Measurements from ENCODE around the gene PRKRA.
"Not testable (repeated sequence)": the region's sequence is repeated elsewhere in the genome, so short reads cannot be mapped to it uniquely, and the experiment has no call there.

PRKRA gene

DNA sequence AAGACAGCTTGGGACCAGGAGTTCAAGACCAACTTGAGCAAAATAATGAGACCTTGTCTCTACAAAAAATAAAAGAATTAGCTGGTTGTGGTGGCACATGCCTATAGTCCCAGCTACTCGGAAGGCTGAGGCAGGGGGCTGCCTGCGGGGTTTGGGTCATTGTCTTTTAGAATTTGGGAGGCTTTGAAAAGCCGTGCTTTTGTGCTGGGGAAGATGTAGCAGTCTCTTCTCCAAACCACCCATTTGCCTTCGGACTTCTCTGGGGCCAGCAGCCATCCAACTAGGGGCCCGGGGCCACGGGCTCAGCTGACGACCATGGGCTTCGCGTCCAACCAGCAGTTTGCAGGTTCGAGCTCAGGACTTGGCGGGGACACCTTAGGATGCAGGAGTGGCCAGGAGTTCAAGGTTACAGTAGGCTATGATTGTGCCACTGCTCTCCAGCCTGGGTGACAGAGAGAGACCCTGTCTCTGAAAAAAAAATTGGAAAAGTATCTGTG, 6.5 kb upstream of the PRKRA start:
- no peak for DNase-seq (ENCODE audit: low read depth in 2 of 2)

DNA sequence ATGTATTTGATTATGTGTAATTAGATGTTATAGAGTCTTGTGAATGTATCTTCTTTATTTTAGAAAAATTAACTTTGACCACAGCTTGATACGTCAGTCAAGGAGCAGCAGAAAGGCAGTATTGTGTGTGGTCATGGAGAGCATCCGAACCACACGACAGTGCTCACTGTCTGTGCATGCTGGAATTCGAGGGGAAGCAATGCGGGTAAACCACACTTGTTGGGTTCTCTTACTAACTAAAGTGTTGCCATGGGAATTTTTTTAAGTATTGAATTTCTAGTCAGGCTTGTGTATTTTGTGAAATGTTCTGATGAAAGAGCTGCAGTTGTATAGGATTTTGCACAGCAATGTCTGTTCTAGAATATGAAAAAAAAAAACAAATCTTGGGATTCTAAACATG, 5.0 kb upstream of the PRKRA start:
- no peak for DNase-seq (ENCODE audit: low read depth in 2 of 2)

GRCh38 chr2:178452870-178453269, 1.9 kb upstream of the PRKRA start:
- no peak for DNase-seq (ENCODE audit: low read depth in 2 of 2)

DNA sequence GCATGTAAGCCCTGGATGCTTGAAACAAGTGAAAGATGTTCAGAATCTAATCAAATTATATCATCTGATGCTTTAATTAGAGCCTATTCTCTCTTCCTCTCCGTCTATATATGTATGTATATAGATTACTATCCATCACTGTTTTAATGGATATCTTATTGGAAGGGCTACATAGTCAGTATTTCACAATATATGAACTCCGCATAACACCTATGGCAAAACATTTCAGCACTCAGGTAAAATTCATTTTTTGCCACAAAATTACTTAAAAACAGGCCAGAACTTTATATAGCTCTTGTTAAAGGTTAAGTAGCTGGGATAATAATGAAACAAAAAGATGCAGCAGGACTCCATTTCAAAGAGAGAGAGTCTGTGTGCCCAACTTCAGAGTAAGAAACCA, 1.4 kb upstream of the PRKRA start:
- DNase-seq (ENCODE audit: low read depth in 2 of 2), result no peak

- no peak for DNase-seq (ENCODE audit: low read depth in 2 of 2)
Measured at GRCh38 chr2:178450524-178450773, 526 bp downstream of the PRKRA start.

GRCh38 chr2:178449700-178450523, 1.1 kb downstream of the PRKRA start:
- DNase-seq (ENCODE audit: low read depth in 2 of 2), result no peak

- no peak for DNase-seq (ENCODE audit: low read depth in 2 of 2)
Measured at GRCh38 chr2:178448968-178449661, 1.9 kb downstream of the PRKRA start.

DNA sequence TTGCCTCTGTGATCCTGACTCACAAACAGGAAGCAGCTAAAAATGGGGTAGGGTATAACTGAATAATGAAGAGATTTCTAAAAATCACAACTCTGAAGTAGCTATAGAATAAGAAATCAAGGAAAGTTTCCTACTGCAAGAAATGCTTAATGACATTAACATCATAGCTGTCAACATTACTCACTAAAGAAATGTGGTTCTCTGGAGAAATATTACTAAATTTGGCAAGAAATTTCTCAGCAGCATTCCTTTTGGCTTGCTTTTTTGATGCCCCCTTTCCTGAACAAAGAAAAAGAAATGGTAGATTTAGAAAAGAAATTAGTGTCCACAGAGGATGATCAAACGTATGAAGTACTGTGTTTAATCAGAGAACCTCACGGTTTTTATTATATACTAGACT, 9.5 kb downstream of the PRKRA start:
- DNase-seq (ENCODE audit: low read depth in 2 of 2), result peak; percentile 9 to 10

DNA sequence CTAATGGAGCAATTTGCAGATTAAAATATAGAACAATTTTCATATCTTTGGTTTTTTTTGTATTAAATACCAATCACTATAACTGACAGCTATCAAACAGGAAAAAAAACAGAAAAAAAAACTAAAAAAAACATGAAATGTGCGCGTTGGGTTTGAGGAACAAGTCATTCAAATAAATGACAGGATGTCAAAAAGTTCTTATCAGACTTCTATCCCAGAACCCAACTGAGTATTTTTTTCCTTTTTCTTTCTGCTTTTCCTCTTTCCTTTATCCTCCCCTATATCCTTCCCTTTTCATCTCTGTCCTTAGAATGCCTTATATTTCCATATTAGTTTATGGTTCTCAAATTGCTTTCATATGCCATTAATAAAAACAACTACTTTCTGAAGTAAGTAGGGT, 14.3 kb downstream of the PRKRA start:
- no peak for DNase-seq (ENCODE audit: low read depth in 2 of 2)

DNA sequence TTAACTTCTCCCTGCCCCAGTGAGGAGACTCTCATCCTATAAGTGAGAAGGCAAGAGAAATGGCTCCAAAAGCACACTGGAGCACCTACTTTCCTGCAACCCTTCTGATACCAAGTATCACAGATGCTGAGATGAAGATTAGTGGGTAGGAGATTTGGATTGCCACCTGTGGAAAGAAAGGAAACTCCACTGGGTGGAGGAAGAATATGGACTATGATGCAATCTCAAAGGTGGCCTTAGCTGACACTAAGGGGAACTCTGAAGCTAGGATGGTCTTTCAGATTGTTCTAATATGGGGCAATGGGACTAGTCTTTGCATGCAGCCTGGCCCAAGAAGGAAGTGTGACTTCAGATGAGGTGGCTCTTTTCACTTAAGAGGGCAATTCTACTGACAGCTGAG, 21.6 kb downstream of the PRKRA start:
- DNase-seq (ENCODE audit: low read depth in 2 of 2), result no peak

DNA sequence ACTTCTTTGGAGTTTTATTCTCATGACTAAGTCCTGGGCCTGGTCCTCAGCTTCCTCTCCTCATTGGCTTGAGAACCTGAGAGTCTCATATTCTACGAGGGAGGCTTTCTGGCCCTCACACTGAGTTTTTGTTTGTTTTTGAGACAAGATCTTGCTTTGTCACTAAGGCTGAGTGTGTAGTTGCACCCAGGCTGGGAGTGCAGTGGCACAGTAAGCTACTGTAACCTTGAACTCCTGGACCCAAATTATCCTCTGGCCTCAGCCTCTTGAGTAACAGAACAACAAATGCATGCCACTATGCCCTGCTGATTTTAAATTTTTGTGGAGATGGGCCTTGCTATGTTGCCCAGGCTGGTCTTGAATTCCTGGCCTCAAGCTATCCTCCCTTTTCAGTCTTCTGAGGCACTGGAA, 22.6 kb downstream of the PRKRA start:
- DNase-seq (ENCODE audit: low read depth in 2 of 2), result no peak

DNA sequence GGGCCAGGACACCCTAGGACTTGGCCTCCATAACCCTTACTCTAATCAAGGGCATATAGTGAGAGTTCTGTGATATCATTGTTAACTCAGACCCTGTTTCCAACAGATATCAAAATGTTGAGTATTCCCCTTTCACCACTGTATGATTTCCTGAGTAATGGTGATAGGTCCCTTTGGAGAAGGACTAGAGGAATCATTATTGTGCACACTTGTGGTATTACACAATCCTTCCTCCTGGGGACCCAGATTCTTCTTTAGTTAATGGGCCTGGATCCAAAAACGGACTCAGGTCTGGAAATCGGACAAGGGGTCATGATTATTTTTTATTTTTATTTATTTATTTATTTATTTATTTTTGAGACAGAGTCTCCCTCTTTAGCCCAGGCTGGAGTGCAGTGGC, 23.5 kb downstream of the PRKRA start:
- DNase-seq (ENCODE audit: low read depth in 2 of 2), result no peak

DNA sequence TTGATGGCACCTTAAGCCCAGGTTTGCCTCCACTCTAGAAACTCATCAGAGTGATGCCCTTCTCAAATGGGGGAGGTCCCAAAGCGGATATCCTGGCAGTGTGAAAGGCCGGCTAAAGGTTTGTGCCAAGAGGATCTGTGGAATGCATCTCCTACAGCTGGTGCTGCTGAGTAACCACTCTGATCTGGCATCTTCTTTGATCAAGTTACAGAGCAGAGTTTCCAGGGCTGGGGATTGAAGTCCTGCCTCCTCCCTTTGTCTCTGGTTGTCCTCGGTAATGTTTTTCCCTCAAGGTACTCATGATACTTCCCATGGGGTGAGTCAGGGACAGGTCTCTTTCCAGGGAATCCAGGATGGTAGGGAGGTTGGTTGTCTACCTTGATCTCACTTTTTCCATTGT, 24.6 kb downstream of the PRKRA start:
- DNase-seq (ENCODE audit: low read depth in 2 of 2), result no peak

- DNase-seq (ENCODE audit: low read depth in 2 of 2), result no peak
Measured at GRCh38 chr2:178425255-178425827, 25.6 kb downstream of the PRKRA start.

- not testable (repeated sequence) for DNase-seq (ENCODE audit: low read depth in 2 of 2)
Measured at GRCh38 chr2:178423746-178424145, 27.2 kb downstream of the PRKRA start.

DNA sequence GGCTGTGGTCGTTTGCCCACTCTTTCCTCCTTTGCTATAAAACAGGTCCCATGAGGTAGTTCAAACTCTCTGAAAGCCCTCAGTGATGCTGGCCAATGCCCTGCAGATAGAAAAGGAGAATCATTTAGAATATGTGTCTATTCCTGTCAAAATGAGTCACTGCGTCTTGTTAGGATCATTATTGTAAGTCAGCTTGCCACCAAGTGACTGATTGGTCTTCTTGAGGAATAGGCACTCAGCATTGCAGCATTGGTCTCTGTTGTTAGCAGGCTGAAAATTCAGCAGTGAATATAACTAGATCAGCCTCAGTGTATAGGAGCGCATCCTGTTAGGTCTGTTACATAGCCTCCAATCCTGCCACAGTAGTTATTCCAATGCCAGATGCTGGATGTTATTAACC, 28.9 kb downstream of the PRKRA start:
- no peak for DNase-seq (ENCODE audit: low read depth in 2 of 2)

- no peak for DNase-seq (ENCODE audit: low read depth in 2 of 2)
Measured at GRCh38 chr2:178420463-178420999, 30.4 kb downstream of the PRKRA start.

DNA sequence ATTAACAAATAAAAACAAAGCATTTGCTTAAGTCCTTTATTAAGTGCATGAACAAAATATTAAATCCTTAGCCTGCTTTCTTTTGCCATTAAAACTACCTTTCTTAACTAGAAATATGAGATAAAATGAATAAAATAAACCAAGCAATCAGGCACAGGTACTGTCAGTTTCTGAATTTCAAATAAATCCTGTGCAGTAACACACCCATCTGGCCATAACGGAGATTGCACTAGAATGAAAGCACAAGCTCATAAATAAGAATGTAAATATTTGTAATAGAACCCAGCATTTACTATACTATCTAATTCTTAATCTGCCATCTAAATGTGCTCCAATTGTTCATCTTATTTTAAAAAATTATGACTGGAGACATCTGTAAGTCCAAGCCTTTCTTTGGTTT, 31.9 kb downstream of the PRKRA start:
- DNase-seq (ENCODE audit: low read depth in 2 of 2), result no peak

- DNase-seq (ENCODE audit: low read depth in 2 of 2), result no peak
Measured at GRCh38 chr2:178418426-178418825, 32.5 kb downstream of the PRKRA start.

- no peak for DNase-seq (ENCODE audit: low read depth in 2 of 2)
Measured at GRCh38 chr2:178417916-178418315, 33.1 kb downstream of the PRKRA start.

GRCh38 chr2:178415979-178416378, 35.0 kb downstream of the PRKRA start:
- DNase-seq (ENCODE audit: low read depth in 2 of 2), result no peak

GRCh38 chr2:178414266-178415247, 36.4 kb downstream of the PRKRA start:
- DNase-seq (ENCODE audit: low read depth in 2 of 2), result peak; percentile 84

Measured in fibroblast of skin of left biceps (primary cell).